Activated CD4-positive, alpha-beta T cell treated with anti-CD3 and anti-CD28 coated beads, Interleukin-2, amount 50 U/mL, for 24 hours (primary cell): Measurements from ENCODE around the gene CYBRD1.
A peak's percentile ranks its signal among the peaks of the same experiment; 100 is the strongest.

Source experiments
- DNase-seq, 2 donors: peaks; one replicate each; pipeline ENCODE4 v3.0.0-alpha.2; 2020; ENCODE audit warnings: low read depth in 1 of 2, low spot score in 1 of 2

Gene CYBRD1

DNA sequence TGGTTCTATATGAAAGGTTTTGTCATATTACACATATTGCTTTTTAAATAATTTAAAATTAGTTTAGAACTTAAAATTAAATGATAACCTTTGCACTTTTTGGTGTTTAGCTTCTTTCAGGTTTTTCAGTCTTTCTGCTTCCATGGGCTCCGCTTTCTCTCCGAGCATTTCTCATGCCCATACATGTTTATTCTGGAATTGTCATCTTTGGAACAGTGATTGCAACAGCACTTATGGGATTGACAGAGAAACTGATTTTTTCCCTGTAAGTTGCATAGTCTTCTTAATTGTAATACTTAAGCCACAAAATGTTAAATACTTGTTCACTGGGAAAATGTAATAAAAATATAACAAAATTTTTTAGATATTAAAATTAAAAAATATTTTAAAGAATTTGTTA is 31.0 kb downstream of the CYBRD1 start:
- no peak for DNase-seq

DNA sequence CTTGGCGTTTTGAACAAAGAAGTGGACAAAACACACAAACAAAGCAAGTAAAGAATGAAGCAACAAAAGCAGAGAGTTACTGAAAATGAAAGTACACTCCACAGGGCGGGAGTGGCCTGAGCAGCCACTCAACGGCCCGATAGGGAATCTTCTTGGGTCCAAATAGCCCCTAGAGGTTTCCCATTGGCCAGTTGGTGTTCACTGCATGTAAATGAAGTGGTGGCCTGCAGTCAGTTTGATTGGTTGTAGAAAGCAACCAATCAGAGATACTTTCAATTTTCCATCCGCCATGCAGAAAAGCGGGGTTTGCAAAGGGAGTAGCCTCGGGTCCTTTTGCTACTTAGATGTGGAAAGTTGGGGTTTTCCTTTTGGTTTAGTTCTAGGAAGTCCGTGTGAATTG is 31.6 kb downstream of the CYBRD1 start:
- no peak for DNase-seq

- no peak for DNase-seq
Measured at GRCh38 chr2:171554991-171555615, 32.8 kb downstream of the CYBRD1 start.

- no peak for DNase-seq
Measured at GRCh38 chr2:171557363-171557762, 35.1 kb downstream of the CYBRD1 start.

- DNase-seq, result no peak
Measured at GRCh38 chr2:171563301-171563700, 41.0 kb downstream of the CYBRD1 start.

- no peak for DNase-seq
Measured at GRCh38 chr2:171564463-171564862, 42.2 kb downstream of the CYBRD1 start.

DNA sequence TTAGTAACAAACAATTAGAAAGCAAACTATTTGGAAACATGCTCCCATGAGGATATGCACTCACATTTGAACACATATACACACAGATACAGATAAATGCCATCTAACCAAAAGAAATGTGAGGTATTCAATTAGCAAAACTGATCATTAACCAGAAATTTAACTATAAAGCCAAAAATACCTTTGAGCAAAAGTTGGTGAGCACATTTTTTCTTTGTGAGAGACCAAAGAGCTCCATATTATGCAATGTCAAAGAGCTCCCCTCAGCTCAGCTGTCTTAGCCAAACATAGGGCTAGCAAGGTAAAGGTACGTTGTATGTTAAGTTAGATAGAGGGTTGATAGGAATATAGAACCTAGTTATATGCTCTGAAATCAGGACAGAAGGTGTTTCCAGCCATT is 43.8 kb downstream of the CYBRD1 start:
- DNase-seq, result no peak

DNA sequence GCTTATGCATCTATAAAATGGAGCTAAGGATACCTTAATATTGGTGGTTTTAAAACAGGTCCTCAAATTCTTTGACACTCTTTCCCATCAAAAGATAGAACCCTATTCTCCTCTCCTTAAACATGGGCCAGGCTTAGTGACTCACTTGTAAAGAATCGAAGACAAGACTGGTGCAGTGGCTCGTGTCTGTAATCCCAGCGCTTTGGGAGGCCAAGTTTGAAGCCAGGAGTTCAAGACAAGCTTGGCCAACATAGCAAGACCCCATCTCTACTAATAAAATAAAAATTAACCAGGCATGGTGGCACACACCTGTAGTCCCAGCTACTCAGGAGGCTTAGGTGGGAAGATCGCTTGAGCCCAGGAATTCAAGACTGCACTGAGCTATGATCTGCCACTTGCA is 44.5 kb downstream of the CYBRD1 start:
- DNase-seq, result no peak

DNA sequence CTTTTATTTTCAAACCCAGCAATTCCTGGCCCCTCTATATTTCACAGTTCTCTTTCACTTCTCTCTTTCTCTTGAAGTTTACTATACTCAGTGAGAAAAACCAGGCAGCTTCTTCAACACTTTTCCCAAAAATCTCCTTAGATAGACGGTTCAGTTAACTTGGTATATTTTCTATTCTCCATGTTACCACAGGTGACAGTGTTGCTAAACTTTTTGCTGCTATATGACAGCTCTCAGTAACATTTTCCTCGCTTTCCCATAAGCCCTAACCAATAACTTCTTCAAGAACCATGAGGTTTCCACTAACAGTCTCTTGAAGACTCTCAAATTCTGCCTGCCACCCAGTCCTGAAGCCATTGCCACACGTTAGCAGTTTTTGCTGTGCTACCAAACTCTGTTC is 45.8 kb downstream of the CYBRD1 start:
- no peak for DNase-seq

DNA sequence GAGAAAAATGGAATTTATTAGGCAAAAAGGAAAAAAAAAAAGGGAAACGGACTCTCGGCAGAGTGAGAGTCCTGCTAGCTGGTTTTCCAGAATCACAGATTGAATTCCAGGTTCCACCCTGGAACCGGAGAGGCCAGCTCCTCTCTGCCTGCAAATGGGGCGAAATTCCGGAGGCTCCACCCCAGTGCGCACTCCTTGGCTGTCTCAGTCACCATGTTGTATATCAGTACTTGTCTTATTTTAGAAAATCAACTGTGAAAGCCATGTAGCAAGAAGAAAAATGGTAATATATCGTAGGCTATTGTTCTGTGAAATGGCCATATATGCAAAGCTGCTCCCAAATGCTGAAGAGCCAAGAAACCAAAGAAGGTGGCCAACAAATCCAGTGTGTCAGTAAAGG is 49.4 kb downstream of the CYBRD1 start:
- no peak for DNase-seq

DNA sequence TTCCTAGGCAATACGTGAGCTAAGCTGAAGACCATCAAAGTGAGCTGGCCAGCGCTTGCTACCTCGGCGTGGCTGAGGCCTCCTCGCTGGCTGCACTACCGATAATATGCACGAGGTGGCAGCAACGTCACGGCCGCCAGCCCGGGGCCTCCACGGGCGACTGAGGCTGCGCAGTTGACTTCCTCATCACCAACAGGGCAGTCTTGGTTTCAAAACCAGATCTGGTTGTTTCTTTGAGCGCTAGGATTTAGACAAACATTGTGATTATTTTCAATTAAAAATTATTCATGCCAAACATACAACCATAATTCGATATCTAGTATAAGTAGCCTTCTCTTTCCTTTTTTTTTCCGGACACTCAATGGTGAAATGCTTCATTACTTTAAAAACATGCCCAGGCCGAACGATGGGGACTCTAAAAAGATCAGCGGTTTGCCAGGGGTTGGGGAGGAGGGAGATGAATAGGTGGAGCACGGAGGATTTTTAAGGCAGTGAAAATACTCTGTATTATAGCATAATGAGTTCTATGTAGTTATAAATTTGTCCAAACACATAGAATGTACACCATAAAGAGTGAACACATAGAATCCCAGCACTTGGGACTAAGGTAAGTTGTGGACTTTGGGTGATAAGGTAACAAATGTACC is 52.0 kb downstream of the CYBRD1 start:
- DNase-seq, result peak; percentile 75 to 77

GRCh38 chr2:171575606-171576005 is 53.3 kb downstream of the CYBRD1 start:
- no peak for DNase-seq

DNA sequence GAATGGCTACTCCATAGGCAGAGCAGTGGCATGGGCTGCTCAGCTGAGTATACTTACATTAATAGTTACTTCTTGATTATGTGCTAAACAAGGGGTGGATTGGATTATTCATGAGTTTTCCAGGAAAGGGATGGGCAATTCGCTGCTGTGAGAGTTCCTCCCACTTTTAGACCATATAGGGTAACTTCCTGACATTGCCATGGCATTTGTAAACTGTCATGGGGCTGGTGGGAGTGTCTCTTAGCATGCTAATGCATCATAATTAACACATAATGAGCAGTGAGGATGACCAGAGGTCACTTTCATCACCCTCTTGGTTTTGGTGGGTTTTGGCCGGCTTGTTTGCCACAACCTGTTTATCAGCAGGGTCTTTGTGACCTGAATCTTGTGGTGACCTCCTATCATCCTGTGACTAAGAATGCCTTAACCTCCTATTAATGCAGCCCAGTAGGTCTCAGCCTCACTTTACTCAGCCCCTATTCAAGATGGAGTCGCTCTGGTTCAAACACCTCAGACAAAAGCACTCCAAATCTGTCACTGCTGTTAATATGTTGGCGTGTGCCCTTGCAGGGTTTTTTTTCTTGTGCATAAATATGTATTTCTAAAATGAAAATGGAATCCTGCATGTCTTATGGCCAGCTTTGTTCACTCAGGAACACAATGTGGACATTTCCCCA is 56.0 kb downstream of the CYBRD1 start:
- DNase-seq, result no peak

DNA sequence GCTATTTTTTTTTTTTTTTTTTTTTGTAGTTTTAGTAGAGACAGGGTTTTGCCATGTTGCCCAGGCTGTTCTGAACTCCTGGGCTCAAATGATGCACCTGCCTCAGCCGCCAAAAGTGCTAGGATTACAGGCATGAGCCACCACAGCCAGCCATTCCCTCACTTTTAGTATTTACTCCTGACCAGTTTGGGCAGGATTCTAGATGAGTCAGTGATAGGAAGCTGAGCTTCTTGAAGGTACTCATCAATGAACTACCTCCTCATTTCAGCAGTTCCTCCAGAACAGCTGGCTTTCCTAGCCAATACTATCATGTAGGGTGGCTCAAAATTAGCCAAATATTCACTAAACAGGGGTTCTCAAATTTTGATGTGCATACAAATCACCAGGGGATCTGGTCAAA is 57.2 kb downstream of the CYBRD1 start:
- DNase-seq, result no peak

- DNase-seq, result no peak
Measured at GRCh38 chr2:171583566-171583965, 61.3 kb downstream of the CYBRD1 start.

DNA sequence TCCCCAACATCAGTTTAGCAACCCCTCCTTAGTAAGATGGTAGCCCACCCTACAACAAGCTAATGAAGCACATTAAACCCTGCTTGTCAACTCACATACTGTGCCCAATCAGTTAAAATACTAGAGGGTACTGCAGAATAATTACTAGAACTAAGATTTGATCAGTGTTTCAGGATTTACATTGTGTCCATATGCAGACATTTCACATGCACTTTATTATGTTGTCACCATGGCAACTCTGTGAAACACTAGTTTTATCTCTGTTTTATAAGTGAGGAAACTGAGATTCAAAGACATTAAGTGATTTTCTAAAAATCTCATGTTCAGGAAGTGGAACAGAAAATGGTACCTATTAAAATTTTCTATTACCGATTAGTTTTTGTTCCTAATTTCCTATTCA is 61.7 kb downstream of the CYBRD1 start:
- no peak for DNase-seq

- DNase-seq, result no peak
Measured at GRCh38 chr2:171587132-171587531, 64.9 kb downstream of the CYBRD1 start.

GRCh38 chr2:171587567-171587966 is 65.3 kb downstream of the CYBRD1 start:
- DNase-seq, result no peak

DNA sequence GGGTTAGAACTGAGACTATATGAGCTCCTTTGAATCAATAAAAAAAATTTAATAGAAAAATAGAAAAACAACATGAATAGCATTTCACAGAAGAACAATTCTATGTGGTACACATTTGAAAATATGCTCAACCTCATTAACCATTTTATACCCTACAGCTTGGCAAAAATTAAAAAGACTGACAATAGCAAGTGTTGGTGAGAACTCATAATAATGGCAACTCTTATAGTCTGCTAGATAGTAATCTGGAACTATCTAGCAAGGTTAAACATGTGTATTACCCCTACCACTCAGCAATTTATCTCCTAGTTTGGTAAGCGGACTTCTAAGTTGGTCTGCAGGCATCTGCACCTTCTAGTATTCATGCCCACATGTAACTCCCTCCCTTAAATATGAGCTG is 67.8 kb downstream of the CYBRD1 start:
- DNase-seq, result no peak

DNA sequence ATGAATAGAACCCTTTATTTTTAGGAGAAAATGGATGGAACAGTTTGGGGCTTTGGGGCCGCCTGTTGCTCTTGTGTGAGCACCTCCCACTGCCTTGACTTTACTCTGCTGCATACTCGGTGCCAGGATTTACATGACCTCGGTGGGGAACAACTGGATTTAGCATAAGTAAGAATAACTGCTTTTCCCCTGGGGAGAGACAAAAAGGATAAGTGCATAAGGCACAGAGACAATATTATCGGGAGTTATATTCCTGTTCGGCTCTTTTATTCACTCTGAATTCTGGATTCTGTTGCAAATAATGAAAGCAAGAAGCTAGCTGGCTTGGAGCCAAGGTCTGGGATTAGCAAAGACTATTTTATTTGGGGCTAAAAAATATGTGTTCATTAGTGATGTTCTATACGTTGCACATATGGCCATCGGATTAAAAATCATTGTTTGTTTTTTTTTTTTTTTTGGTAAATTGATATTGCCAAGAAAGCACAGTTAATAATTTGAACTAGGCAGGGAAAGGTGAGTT is 69.8 kb downstream of the CYBRD1 start:
- DNase-seq, result no peak

DNA sequence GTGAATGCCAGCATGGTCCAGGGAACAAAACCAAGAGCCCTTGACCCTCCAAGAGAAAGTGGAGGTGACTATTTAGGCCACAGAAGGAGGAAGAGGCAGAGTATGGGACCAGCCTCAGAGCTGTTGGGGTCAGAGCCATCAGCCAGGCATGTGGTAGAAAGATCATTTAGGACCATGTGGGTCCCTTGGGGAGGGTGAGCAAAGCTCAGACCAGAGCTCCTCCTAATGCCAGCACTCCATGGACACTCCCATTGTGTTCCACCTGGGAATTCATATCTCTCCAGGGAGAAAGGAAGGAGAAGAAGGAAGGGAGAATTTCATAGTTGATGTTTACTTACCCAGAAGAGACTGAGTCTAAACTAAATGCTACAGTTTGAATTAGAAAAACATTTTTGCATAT is 73.2 kb downstream of the CYBRD1 start:
- DNase-seq, result no peak

- DNase-seq, result no peak
Measured at GRCh38 chr2:171595896-171596295, 73.6 kb downstream of the CYBRD1 start.
